RWPE1 (cell line): Measurements from ENCODE around the gene GALNT12.
A peak's percentile ranks its signal among the peaks of the same experiment; 100 is the strongest.

Experiments used
- CTCF ChIA-PET: fragments of 350-600 bp; sonication (Branson Sonifier 250); formaldehyde crosslinking; extraction: SDS; loops from one replicate; lab custom pipeline; 2021; lab: Yijun Ruan, JAX
- POLR2A ChIA-PET: fragments of 400-600 bp; formaldehyde crosslinking; extraction: SDS; loops from one replicate; lab custom pipeline; 2020; ENCODE audit warnings: antibody characterized with exemption; ENCODE audit not compliant: low non-redundant PET; lab: Yijun Ruan, JAX
- DNase-seq: peaks from one replicate; pipeline ENCODE4 v3.0.0; 2012; ENCODE audit warnings: low spot score
- H3K27ac ChIP-seq: fragments of 450-650 bp; 2 replicates; pipeline ENCODE4 v1.5.1; 2017
- TF ChIP-seq, protein P1 (sequence below): fragments of 450-650 bp; conservative IDR thresholded peaks from 2 replicates; pipeline ENCODE4 v1.5.1; 2017; ENCODE audit warnings: low read depth, mild to moderate bottlenecking

GALNT12 gene

DNA sequence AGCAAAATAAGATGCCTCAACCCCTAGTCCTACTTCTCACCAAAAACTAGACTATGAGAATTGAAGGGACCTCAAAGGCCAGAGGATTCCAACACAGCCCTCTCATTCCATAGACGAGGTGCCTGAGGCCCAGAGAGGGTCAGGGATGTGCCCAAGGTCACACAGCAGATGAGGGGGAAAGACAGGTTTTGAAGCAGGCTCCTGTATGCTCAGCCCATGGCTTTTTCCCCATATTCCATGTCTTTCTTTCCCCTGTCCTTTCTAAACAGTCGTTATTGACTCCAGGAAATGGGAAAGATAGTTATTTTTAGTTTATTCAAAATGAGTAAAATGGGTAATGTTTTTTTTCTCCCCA, 75.1 kb downstream of the GALNT12 start:
- no peak overlapping the region for H3K27ac ChIP-seq
- ChIA-PET CTCF (no interaction called here), POLR2A (no interaction called here)
- TF ChIP-seq, protein P1, sequence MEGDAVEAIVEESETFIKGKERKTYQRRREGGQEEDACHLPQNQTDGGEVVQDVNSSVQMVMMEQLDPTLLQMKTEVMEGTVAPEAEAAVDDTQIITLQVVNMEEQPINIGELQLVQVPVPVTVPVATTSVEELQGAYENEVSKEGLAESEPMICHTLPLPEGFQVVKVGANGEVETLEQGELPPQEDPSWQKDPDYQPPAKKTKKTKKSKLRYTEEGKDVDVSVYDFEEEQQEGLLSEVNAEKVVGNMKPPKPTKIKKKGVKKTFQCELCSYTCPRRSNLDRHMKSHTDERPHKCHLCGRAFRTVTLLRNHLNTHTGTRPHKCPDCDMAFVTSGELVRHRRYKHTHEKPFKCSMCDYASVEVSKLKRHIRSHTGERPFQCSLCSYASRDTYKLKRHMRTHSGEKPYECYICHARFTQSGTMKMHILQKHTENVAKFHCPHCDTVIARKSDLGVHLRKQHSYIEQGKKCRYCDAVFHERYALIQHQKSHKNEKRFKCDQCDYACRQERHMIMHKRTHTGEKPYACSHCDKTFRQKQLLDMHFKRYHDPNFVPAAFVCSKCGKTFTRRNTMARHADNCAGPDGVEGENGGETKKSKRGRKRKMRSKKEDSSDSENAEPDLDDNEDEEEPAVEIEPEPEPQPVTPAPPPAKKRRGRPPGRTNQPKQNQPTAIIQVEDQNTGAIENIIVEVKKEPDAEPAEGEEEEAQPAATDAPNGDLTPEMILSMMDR, result no peak
- no peak for DNase-seq

DNA sequence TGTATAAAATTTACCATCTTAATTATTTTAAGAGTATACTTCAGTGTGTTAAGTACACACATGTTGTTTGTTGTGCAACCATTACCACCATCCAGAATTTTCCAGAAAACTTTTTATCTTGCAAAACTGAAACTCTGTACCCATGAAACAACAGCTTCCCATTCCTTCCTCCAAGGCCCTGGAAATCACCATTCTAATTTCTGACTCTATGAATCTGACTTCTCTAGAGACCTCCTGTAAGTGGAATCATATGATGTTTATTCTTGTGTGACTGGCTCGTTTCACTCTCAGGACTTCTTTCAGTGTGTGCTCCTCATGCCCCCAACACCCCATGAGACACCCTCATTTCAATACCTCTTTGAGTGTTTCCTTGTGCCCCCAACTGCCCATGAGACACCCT, 75.8 kb downstream of the GALNT12 start:
- no peak for DNase-seq
- H3K27ac ChIP-seq, result no peak overlapping the region
- CTCF ChIA-PET, result no interaction called here
- TF ChIP-seq, protein P1, result no peak
- POLR2A ChIA-PET, result no interaction called here

DNA sequence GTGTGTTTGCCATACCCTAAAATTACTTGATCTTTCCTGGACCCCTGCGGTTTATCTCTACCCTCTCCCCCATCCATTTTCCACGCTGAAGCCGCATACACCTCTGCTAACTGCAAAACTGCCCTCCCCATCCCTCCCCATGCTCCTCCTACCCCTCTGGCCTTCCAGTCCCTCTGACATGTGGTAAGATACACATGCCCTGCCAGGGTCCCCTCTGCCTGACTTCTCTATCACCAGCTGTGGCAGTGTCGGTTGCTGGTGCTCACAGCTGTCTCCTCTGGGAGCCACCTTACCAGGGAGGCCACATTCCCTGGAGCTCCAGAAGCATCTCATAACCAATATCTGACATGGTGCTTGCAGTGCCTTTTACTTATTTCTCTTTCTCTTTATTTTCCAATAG, 77.4 kb downstream of the GALNT12 start:
- H3K27ac ChIP-seq, result no peak overlapping the region
- no peak for DNase-seq
- ChIA-PET POLR2A (no interaction called here), CTCF (no interaction called here)
- TF ChIP-seq, protein P1, result no peak

DNA sequence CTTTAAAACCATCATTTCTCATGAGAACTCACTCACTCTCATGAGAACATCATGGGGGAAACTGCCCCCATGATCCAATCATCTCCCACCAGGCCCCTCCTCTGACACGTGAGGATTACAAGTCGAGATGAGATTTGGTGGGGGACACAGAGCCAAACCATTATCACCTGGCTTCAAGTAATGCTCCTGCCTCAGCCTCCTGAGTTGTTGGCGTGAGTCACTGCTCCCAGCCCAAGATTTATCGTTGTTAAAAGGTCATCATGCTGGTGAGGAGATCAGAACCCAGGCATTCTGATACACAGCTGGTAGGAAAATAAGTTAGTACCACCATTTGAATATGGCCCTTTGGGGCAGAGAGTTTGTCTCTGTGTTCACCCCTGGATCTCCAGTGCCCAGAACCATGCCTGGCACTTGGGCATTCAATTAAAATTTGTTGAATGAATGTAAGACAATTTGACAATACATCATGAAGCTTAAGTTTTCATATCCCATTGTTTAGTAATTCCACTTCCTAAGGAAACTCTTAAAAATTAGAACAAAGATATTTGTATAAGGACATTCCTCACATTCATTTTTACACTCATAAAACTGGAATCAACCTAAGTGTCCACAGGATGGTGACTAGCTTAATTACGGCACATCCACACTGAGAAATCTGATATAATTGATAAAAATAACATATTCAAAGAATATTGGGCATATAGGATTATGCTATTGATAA, 78.3 kb downstream of the GALNT12 start:
- no peak for DNase-seq
- ChIA-PET POLR2A (no interaction called here), CTCF (interaction anchor here (0.7 kb wide), 1 partner anchor 294 kb away, joined by 3 read pairs; no protein-coding TSS in a partner anchor)
- no peak overlapping the region for H3K27ac ChIP-seq
- TF ChIP-seq, protein P1, result no peak

DNA sequence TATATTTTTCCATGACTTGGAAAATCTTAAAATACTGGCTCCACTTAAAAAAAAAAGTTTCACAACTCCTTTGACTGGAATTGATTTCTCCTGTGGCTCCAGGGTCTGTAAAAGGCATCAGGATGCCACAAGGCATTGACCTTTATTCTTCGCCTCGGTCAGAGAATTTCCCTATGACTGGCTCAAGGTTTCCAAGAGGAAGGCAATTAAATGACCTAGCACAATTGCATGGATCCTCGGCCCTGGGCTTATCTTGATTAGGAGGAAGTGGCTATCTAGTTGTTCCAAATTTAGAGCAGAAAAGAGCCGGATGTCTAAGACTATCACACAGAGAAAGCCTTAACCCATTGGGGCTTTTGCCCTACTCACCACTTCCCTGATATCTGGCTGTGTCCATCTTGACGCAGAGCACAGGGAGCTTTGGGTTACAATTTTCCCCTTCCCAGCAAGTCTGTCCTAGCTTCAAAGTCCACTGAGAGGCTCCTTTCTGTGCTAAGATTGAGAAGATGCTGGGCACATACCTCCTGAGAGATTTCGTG, 79.3 kb downstream of the GALNT12 start:
- CTCF ChIA-PET, result interaction anchor here (0.6 to 1.1 kb wide), 3 partner anchors 112 to 195 kb away, joined by 3 read pairs; no protein-coding TSS in a partner anchor

DNA sequence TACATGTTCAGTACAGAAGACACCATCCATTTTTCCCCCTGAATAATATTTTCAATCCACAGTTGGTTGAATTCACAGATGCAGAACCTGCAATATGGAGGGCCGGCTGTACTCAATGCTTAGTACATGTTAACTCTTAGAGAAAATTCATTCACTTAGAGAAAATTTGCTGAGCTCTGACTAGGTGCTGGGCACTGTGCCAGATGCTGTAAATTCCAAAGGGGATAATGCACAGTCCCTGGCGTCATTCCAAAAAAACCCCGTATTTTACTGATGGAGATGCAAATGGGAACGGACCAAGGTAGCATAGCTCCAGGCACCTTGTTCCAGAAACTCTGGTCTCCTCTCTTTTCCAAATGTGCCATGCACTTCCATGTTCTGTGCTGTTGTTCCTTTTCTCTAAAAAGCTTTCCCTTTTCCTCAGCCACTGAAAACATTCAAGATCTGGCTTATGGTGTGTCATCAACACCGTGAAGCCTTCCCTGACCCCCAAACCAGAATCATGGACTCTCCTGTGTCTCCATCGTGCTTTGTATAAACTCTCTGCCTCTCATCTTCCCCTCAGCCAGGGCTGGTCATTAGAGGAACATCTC, 80.5 kb downstream of the GALNT12 start:
- ChIA-PET CTCF (interaction anchor here (0.6 to 1.1 kb wide), 2 partner anchors 50 to 110 kb away, joined by 3 to 5 read pairs; no protein-coding TSS in a partner anchor), POLR2A (no interaction called here)
- DNase-seq, result peak; percentile 50
- no peak overlapping the region for H3K27ac ChIP-seq
- TF ChIP-seq, protein P1, result no peak

More for the DNA sequence above, 79.3 kb downstream of the GALNT12 start:
- no peak overlapping the region for H3K27ac ChIP-seq
- POLR2A ChIA-PET, result no interaction called here
- TF ChIP-seq, protein P1, result no peak
- no peak for DNase-seq
